ENCODE results near the gene ZBED2. TPM values are rescaled to one million over a fixed set of nuclear protein-coding genes. Genes with fewer than 3 reads are reported as not detected.

ZBED2 gene
- total RNA-seq, 4 donors from 2014 or later = 0.35 TPM; not detected in 3

DNA sequence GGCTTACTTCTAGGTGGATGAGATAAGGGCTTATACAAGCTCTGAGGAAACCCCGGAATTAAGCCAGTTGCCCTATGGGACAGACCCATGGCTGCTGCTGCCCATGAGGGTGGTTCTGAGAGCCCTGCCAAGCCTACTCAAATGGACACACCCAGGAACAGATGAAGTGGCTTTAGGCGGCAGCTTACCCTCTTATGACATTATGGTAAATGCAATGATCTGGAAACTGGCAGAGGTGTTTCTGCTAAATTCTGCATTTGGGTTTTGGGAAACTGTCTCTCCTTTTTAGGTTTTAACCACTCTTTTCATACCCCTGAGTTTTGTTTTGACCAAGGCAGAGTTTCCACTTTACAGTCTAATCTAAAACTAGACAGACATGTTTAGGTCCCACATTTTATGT is 9.0 kb upstream of the ZBED2 start:
- intact Hi-C loops (cut with DNase I; ENCODE audit: low total_unique reads) = no loop called here
- Histone ChIP-seq H3K4me3 (no peak overlapping the region), H3K4me1 (no peaks in the 10 kb centered on the region), H3K27ac (no peak overlapping the region), H3K36me3 (no peaks in the 10 kb centered on the region), H3K9me3 (no peaks in the 10 kb centered on the region), H3K27me3 (no peaks in the 10 kb centered on the region)
- no peak for DNase-seq
- TF ChIP-seq, protein P1, sequence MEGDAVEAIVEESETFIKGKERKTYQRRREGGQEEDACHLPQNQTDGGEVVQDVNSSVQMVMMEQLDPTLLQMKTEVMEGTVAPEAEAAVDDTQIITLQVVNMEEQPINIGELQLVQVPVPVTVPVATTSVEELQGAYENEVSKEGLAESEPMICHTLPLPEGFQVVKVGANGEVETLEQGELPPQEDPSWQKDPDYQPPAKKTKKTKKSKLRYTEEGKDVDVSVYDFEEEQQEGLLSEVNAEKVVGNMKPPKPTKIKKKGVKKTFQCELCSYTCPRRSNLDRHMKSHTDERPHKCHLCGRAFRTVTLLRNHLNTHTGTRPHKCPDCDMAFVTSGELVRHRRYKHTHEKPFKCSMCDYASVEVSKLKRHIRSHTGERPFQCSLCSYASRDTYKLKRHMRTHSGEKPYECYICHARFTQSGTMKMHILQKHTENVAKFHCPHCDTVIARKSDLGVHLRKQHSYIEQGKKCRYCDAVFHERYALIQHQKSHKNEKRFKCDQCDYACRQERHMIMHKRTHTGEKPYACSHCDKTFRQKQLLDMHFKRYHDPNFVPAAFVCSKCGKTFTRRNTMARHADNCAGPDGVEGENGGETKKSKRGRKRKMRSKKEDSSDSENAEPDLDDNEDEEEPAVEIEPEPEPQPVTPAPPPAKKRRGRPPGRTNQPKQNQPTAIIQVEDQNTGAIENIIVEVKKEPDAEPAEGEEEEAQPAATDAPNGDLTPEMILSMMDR (IDR thresholded peaks at IDR 0.05) = no peak
- TF ChIP-seq POLR2A (IDR thresholded peaks at IDR 0.05) = no peak

DNA sequence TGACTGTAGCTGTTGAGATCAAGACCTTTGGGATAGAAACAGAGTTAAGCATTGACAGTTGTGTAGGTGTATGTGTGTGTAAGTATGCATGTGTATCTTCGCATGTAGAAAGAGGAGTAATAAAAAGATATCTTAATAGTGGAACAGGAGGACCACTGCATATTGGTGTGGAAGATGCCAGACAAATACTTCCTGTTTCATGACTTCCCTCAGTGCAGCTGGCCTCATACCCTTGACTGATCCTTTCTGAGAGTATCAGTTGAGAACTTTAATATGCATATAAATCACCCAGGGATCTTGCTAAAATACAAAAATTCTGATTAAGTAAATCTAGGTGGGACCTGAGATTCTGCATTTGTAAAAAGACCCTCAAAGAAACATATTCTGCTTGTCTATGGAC is 8.5 kb upstream of the ZBED2 start:
- H3K36me3 ChIP-seq = no peaks in the 10 kb centered on the region
- no peaks in the 10 kb centered on the region for H3K27me3 ChIP-seq
- intact Hi-C loops (cut with DNase I; ENCODE audit: low total_unique reads) = no loop called here
- DNase-seq = no peak
- no peak for TF ChIP-seq POLR2A (IDR thresholded peaks at IDR 0.05)
- TF ChIP-seq, protein P1 (IDR thresholded peaks at IDR 0.05) = no peak
- no peaks in the 10 kb centered on the region for H3K9me3 ChIP-seq
- H3K27ac ChIP-seq = no peak overlapping the region
- no peaks in the 10 kb centered on the region for H3K4me1 ChIP-seq
- no peak overlapping the region for H3K4me3 ChIP-seq

DNA sequence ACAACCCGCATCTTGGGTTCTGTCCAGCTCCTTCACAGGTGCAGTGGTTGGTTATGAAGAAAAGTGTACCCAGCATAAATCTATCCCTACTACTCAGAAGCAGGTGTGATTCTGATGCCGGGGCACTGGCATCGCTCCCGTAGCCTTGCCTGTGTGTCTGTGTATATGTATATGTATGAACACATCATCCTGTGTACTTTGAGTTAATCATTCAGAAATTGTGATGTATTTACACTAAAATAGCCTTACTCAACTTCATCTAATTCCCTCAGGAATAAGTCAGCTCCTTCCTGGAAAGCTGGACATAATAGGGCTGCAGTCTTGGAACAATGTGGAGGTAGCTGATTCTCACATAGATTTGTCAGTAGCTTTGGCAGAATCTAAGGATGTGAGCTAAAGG is 6.7 kb upstream of the ZBED2 start:
- H3K36me3 ChIP-seq = no peaks in the 10 kb centered on the region
- H3K4me3 ChIP-seq = no peak overlapping the region
- TF ChIP-seq, protein P1 (IDR thresholded peaks at IDR 0.05) = no peak
- no peak for TF ChIP-seq POLR2A (IDR thresholded peaks at IDR 0.05)
- intact Hi-C loops (cut with DNase I; ENCODE audit: low total_unique reads) = no loop called here
- DNase-seq = no peak
- H3K4me1 ChIP-seq = no peaks in the 10 kb centered on the region
- no peak overlapping the region for H3K27ac ChIP-seq
- no peaks in the 10 kb centered on the region for H3K9me3 ChIP-seq
- no peaks in the 10 kb centered on the region for H3K27me3 ChIP-seq

DNA sequence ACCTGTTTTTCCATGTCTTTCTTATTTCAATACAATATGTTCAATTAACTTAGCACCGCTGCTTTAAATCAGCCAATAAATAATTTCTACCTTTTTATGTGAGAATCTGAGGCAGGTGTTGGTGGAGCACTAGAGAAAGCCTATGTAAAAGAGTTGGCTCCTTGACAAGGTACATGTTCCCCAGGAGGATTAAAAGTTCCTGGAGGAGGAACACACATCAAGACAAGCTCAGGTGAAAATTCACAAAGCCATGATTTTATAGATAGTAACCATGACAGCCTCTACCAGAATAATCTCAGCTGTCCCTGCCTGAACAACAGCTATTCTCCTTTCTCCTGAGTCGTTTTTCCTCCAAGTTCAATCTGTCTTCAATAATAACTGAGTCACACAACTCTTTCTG is 3.4 kb upstream of the ZBED2 start:
- TF ChIP-seq, protein P1 (IDR thresholded peaks at IDR 0.05) = no peak
- no peak for TF ChIP-seq POLR2A (IDR thresholded peaks at IDR 0.05)
- intact Hi-C loops (cut with DNase I; ENCODE audit: low total_unique reads) = no loop called here

DNA sequence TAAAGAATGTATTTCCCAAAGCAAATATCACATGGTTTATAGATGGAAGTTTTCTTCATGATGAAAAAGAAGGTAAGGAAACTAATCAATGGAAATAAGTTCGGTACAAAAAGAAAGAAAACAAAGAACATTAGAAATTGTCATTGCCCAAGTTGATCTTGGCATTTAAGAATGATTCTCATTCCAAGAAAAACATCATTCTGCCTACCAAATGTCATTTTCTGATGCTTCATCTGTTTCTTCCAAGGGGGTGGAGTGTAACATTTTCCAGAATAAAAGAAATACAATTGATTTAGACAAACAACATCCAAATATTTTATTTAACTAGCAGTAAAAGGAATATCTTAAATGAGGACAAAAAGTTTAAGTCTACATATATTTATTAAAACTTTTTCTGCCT is 3.0 kb upstream of the ZBED2 start:
- Histone ChIP-seq H3K27me3 (no peaks in the 10 kb centered on the region), H3K4me3 (no peak overlapping the region), H3K9me3 (no peaks in the 10 kb centered on the region), H3K36me3 (no peaks in the 10 kb centered on the region), H3K27ac (no peak overlapping the region), H3K4me1 (no peaks in the 10 kb centered on the region)
- no peak for DNase-seq
- TF ChIP-seq, protein P1 (IDR thresholded peaks at IDR 0.05) = no peak
- no peak for TF ChIP-seq POLR2A (IDR thresholded peaks at IDR 0.05)
- intact Hi-C loops (cut with DNase I; ENCODE audit: low total_unique reads) = no loop called here

More for the DNA sequence above, 3.4 kb upstream of the ZBED2 start:
- no peaks in the 10 kb centered on the region for H3K9me3 ChIP-seq
- DNase-seq = no peak
- H3K27me3 ChIP-seq = no peaks in the 10 kb centered on the region
- H3K27ac ChIP-seq = no peak overlapping the region
- no peaks in the 10 kb centered on the region for H3K36me3 ChIP-seq
- H3K4me3 ChIP-seq = no peak overlapping the region
- H3K4me1 ChIP-seq = no peaks in the 10 kb centered on the region
